Measurements from ENCODE around the gene MYMX.

Gene MYMX

GRCh38 chr6:44265722-44266233 is 49.1 kb downstream of the MYMX start:
- no peak for DNase-seq

GRCh38 chr6:44266347-44266746 is 49.6 kb downstream of the MYMX start:
- no peak for DNase-seq

- DNase-seq = no peak
These were observed 50.5 kb downstream of the MYMX start for GRCh38 chr6:44267252-44267651.
